ENCODE data around the gene NPL. TPM values are rescaled to one million over a fixed set of nuclear protein-coding genes. Genes with fewer than 3 reads are reported as not detected.

The NPL gene
- total and polyA plus RNA-seq, 2 of the 13 experiments (the other 11 are each of a cell fraction or from before 2014, with no cell fraction given) = 0.03 to 0.04 TPM

- no peak for TF ChIP-seq CEBPZ (IDR thresholded peaks at IDR 0.05; ENCODE audit: low read length)
- TF ChIP-seq NR0B2 (CRISPR knock-in tag; IDR thresholded peaks at IDR 0.05) = no peak
- no peak for TF ChIP-seq JUNB (CRISPR knock-in tag; IDR thresholded peaks at IDR 0.05; ENCODE audit: borderline replicate concordance)
- no peak for TF ChIP-seq MED13 (CRISPR knock-in tag; IDR thresholded peaks at IDR 0.05)
- TF ChIP-seq ZFP90 (CRISPR knock-in tag; IDR thresholded peaks at IDR 0.05; ENCODE audit: borderline replicate concordance) = no peak
- no peak for TF ChIP-seq ZNF207 (IDR thresholded peaks at IDR 0.05; ENCODE audit: borderline replicate concordance)
Measured at GRCh38 chr1:182835806-182836205, 46.2 kb downstream of the NPL start (continued).

GRCh38 chr1:182839209-182840066, 49.9 kb downstream of the NPL start, which contains the start of gene DHX9:
DHX9 (plus strand) TSS chr1:182839347; CDS start chr1:182842567, 3,220 bp downstream.
- peak within 1 kb of the TSS; percentile 58 for H2AFZ ChIP-seq (ENCODE audit: low read length)
- POLR2A ChIA-PET = interaction anchor here (1.4 kb wide), 1 partner anchor 14 kb away, joined by 3 read pairs; no protein-coding TSS in a partner anchor
- CTCF ChIA-PET (ENCODE audit: low intra/inter-chr PET ratio, low total read pairs) = no interaction called here
- no peak for TF ChIP-seq ARHGAP35 (CRISPR knock-in tag; IDR thresholded peaks at IDR 0.05; ENCODE audit: borderline replicate concordance)
- TF ChIP-seq NONO (IDR thresholded peaks at IDR 0.05) = no peak
- TF ChIP-seq NONO (CRISPR knock-in tag; conservative IDR thresholded peaks at IDR 0.05) = peak; percentile 79; the same call in 1 of the 2 replicates
- TF ChIP-seq ZBTB1 (CRISPR knock-in tag; IDR thresholded peaks at IDR 0.05; ENCODE audit: borderline replicate concordance) = no peak
- TF ChIP-seq ZNF234 (CRISPR knock-in tag; conservative IDR thresholded peaks at IDR 0.05) = 0 out of 2 replicates have a peak, but pooled peaks have one; percentile 26
- TF ChIP-seq HDAC2 (CRISPR knock-in tag; IDR thresholded peaks at IDR 0.05) = 0 out of 2 replicates have a peak, but pooled peaks have one; percentile 9
- TF ChIP-seq MED8 (CRISPR knock-in tag; IDR thresholded peaks at IDR 0.05; ENCODE audit: insufficient replicate concordance) = peak; percentile 64
- TF ChIP-seq MTF2 (CRISPR knock-in tag; IDR thresholded peaks at IDR 0.05; ENCODE audit: borderline replicate concordance) = 0 out of 2 replicates have a peak, but pooled peaks have one; percentile 26
- peak; percentile 79 for TF ChIP-seq ZNF607 (CRISPR knock-in tag; IDR thresholded peaks at IDR 0.05; ENCODE audit: borderline replicate concordance)
- no peak for TF ChIP-seq ZNF335 (CRISPR knock-in tag; IDR thresholded peaks at IDR 0.05)
- TF ChIP-seq ZNF678 (CRISPR knock-in tag; IDR thresholded peaks at IDR 0.05) = no peak

More at GRCh38 chr1:182839209-182840066, 49.9 kb downstream of the NPL start, which contains the start of gene DHX9:
- under 1% methylated on average over 27 of the region's 92 CpGs for WGBS (ENCODE audit: low lambda C conversion rate)
- peak within 1 kb of the TSS; percentile 80 for H3K9ac ChIP-seq (ENCODE audit: insufficient read depth, low read depth, low read length)
- DNase-seq (ENCODE audit: low spot score) (peak; percentile 78), ATAC-seq (peak; percentile 96), FAIRE-seq (no peak)
- peaks cover 1 to 18% of the 10 kb centered on the region in 2 experiments; a peak in 4 of 5 replicates for H3K36me3 ChIP-seq (replicated peaks in 1 of 2; ENCODE audit: control insufficient read depth in 1 of 2, insufficient read depth in 2 of 2, low read length in 2 of 2)
- H3K4me3 ChIP-seq (replicated peaks in 1 of 3; ENCODE audit: insufficient read depth in 1 of 3, low read depth in 2 of 3, low read length in 3 of 3) = peak within 1 kb of the TSS; percentile 65 to 88 (median 87)
- H4K20me1 ChIP-seq (ENCODE audit: insufficient read depth, low read length) = peaks cover 44% of the 10 kb centered on the region
- BruUV-seq (replicated peaks) = TSS peak; percentile 66
- H3K4me1 ChIP-seq (ENCODE audit: insufficient read depth, low read length) = peaks cover 25% of the 10 kb centered on the region
- H3K4me2 ChIP-seq (ENCODE audit: low read depth, low read length) = peak within 1 kb of the TSS; percentile 96
- H3K27me3 ChIP-seq (ENCODE audit: control insufficient read depth in 1 of 2, insufficient read depth in 2 of 2, low read length in 2 of 2) = no peaks in the 10 kb centered on the region; a peak in 1 of 5 replicates
- intact Hi-C loops (cut with micrococcal nuclease; ENCODE audit: unreplicated experiment) = no loop called here
- no peaks in the 10 kb centered on the region for H3K9me3 ChIP-seq (ENCODE audit: low read length)
- H3K79me2 ChIP-seq (ENCODE audit: insufficient read depth, low read length) = peaks cover 49% of the 10 kb centered on the region
- peak within 1 kb of the TSS; percentile 88 for H3K27ac ChIP-seq (ENCODE audit: extremely low read length, insufficient read depth, low read length)
- in situ Hi-C loops (cut with HindIII; ENCODE audit: extremely low pct_ligation_motif_present, low pct_unique_long_range_greater_than_20kb) = no loop called here

Data from HepG2 (cell line).